ENCODE data around the gene GRIK5. TPM values are rescaled to one million over a fixed set of nuclear protein-coding genes. Genes with fewer than 3 reads are reported as not detected.
A peak's percentile ranks its signal among the peaks of the same experiment; 100 is the strongest.

Gene GRIK5
- total RNA-seq, 1 experiment from 2014 or later, result 0.61 TPM

DNA sequence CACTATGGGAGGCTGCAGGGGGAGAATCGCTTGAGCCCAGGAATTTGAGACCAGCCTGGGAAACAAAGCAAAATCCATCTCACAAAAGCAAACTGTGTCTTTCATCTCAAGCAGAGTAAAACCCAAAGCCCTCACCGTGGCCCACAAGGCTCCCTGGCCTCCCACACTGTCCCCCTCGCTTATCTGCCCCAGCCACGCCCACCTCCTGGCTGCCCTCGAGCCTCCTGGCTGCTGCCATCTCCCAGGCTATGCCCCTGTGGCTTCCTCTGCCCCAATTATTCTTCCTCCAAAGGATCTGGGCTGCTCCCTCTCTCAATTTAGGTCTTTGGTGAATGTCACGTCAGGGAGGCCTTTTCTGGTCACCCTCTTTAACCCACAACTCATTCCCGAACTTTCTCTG, 114.5 kb downstream of the GRIK5 start:
- no TSS peak for BruUV-seq (replicated peaks)
- no peak for TF ChIP-seq CTCF (IDR thresholded peaks at IDR 0.05; ENCODE audit: unreplicated experiment)
- DNase-seq, result no peak
- intact Hi-C loops (cut with micrococcal nuclease; ENCODE audit: unreplicated experiment), result loop anchor here (10.0 kb wide), 1 partner anchor 161 kb away; the partner anchor contains the start of gene CEACAM3
- Mint-ChIP-seq H3K9me3 (ENCODE audit: low read depth, unreplicated experiment) (no peaks in the 10 kb centered on the region), H3K27ac (ENCODE audit: unreplicated experiment) (no peak overlapping the region), H3K4me1 (ENCODE audit: low read depth, unreplicated experiment) (peaks cover 30% of the 10 kb centered on the region), H3K36me3 (ENCODE audit: insufficient read depth, unreplicated experiment) (peaks cover 24% of the 10 kb centered on the region), H3K4me3 (ENCODE audit: low read depth, unreplicated experiment) (no peak overlapping the region), H3K27me3 (ENCODE audit: unreplicated experiment) (no peaks in the 10 kb centered on the region)
- CTCF ChIA-PET, result interaction anchor here (1.3 kb wide), 1 partner anchor 67 kb away, joined by 3 read pairs; no protein-coding TSS in a partner anchor

DNA sequence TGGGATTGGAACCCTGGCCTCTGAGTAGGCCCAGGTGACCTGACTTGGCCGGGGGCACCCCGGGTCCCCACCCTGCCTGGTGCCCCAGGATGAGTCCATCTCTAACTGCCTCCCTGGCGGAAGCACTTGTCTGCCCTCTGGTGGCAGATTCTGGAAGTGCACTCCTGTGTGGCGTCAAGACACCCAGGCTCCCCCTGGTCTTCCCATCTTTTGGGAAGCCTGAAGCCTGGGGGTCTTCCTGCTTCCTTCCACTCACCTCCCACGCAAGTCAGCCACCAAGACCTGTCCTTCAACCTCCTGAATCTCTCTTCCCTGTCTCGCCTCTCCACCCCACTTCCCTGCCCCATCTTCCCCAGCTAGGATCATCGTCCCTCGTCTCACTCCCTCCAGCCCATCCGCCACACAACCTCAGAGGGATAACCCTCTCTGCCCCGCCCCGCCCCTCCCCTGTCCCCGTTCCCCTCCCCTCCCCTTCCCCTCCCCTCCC, 118.3 kb downstream of the GRIK5 start:
- TF ChIP-seq CTCF (IDR thresholded peaks at IDR 0.05; ENCODE audit: unreplicated experiment), result peak; percentile 100
- peak overlapping the region; percentile 6 for H3K4me3 Mint-ChIP-seq (ENCODE audit: low read depth, unreplicated experiment)
- H3K27ac Mint-ChIP-seq (ENCODE audit: unreplicated experiment), result no peak overlapping the region
- peaks cover 7% of the 10 kb centered on the region for H3K4me1 Mint-ChIP-seq (ENCODE audit: low read depth, unreplicated experiment)
- BruUV-seq (replicated peaks), result no TSS peak
- intact Hi-C loops (cut with micrococcal nuclease; ENCODE audit: unreplicated experiment), result loop anchor here (1.0 to 10.0 kb wide), 2 partner anchors 78 to 157 kb away; partner anchors contain the start of gene CEACAM3
- no peaks in the 10 kb centered on the region for H3K36me3 Mint-ChIP-seq (ENCODE audit: insufficient read depth, unreplicated experiment)
- peak; percentile 89 for DNase-seq
- CTCF ChIA-PET, result interaction anchor here (0.6 to 1.4 kb wide), 2 partner anchors 77 to 79 kb away, joined by 3 to 9 read pairs; no protein-coding TSS in a partner anchor
- no peaks in the 10 kb centered on the region for H3K9me3 Mint-ChIP-seq (ENCODE audit: low read depth, unreplicated experiment)
- no peaks in the 10 kb centered on the region for H3K27me3 Mint-ChIP-seq (ENCODE audit: unreplicated experiment)

Other genes with a start within 250 kb of the GRIK5 start
- gene LYPD4, start 225.5 kb downstream of the GRIK5 start, total RNA-seq (2022), result not detected in 2 replicates
- gene DMRTC2, start 225.2 kb downstream of the GRIK5 start, total RNA-seq (2022), result not detected in 2 replicates
- gene RPS19, start 210.0 kb downstream of the GRIK5 start, total RNA-seq (2022), result 2,051 and 2,220 TPM in 2 replicates
- 0.45 and 0.59 TPM in 2 replicates for gene CD79A, start 192.9 kb downstream of the GRIK5 start, total RNA-seq (2022)
- 122 and 163 TPM in 2 replicates for gene ARHGEF1, start 187.0 kb downstream of the GRIK5 start, total RNA-seq (2022)
- 0.21 and 0.29 TPM in 2 replicates for gene ERFL, start 141.8 kb downstream of the GRIK5 start, total RNA-seq (2022)
- 116 and 126 TPM in 2 replicates for gene RABAC1, start 110.9 kb downstream of the GRIK5 start, total RNA-seq (2022)
- 1.1 and 1.7 TPM in 2 replicates for gene ATP1A3, start 76.0 kb downstream of the GRIK5 start, total RNA-seq (2022)
- gene ZNF574, start 6.0 kb upstream of the GRIK5 start, total RNA-seq (2022), result 22.0 and 22.1 TPM in 2 replicates
- gene POU2F2, start 62.2 kb upstream of the GRIK5 start, total RNA-seq (2022), result 3.9 and 4.6 TPM in 2 replicates
- 67.5 and 78.3 TPM in 2 replicates for gene DEDD2, start 147.5 kb upstream of the GRIK5 start, total RNA-seq (2022)
- 25.4 and 32.3 TPM in 2 replicates for gene ZNF526, start 150.1 kb upstream of the GRIK5 start, total RNA-seq (2022)
- gene GSK3A, start 172.4 kb upstream of the GRIK5 start, total RNA-seq (2022), result 58.8 and 60.6 TPM in 2 replicates
- 100 and 124 TPM in 2 replicates for gene ERF, start 184.9 kb upstream of the GRIK5 start, total RNA-seq (2022)
- 72.6 and 75.5 TPM in 2 replicates for gene CIC, start 199.0 kb upstream of the GRIK5 start, total RNA-seq (2022)
- 1.7 and 2.4 TPM in 2 replicates for gene PRR19, start 231.9 kb upstream of the GRIK5 start, total RNA-seq (2022)
- gene PAFAH1B3, start 232.4 kb upstream of the GRIK5 start, total RNA-seq (2022), result 68.3 and 72.4 TPM in 2 replicates
- 1.5 and 3.1 TPM in 2 replicates for gene TMEM145, start 243.1 kb upstream of the GRIK5 start, total RNA-seq (2022)